Measurements from ENCODE around the gene KCTD21.

KCTD21 gene

DNA sequence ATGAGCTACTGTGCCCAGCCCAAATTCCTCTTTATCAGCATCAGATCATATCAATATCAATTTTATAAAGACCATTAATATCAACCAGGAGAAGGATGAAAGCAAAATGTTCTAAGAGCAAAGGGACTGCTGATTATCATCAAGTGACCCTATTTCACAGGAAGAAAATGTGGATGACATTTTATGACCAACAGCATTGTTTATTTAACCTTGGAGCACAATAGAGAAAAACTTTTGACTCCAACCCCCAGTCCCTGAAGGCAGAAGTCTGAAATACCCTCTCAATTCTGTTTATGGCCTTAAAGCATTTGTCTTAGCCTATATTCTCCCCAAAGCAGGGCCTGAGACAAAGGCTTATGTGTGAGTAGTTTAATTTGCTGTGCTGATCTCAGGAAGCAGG, 37.7 kb downstream of the KCTD21 start:
- Histone ChIP-seq H3K9me3 (ENCODE audit: insufficient read depth, low read depth, low read length) (no peaks in the 10 kb centered on the region), H3K36me3 (ENCODE audit: insufficient read depth, low read length) (no peaks in the 10 kb centered on the region), H3K27me3 (ENCODE audit: insufficient read depth, low read length, poor library complexity, severe bottlenecking) (no peaks in the 10 kb centered on the region), H3K9ac (ENCODE audit: low read depth, low read length, poor library complexity, severe bottlenecking) (no peak overlapping the region), H3K4me2 (ENCODE audit: low read depth, low read length, poor library complexity, severe bottlenecking) (no peak overlapping the region), H4K20me1 (ENCODE audit: insufficient read depth, low read length, poor library complexity, severe bottlenecking) (no peaks in the 10 kb centered on the region), H3K4me1 (ENCODE audit: insufficient read depth, low read length, poor library complexity, severe bottlenecking) (no peaks in the 10 kb centered on the region), H3K4me3 (ENCODE audit: low read length, poor library complexity, severe bottlenecking) (no peak overlapping the region), H3K9me2 (replicated peaks; ENCODE audit: low read depth, low read length) (no peaks in the 10 kb centered on the region), H2AFZ (ENCODE audit: low read length) (no peak overlapping the region), H3K79me2 (ENCODE audit: insufficient read depth, low read length) (no peaks in the 10 kb centered on the region), H3F3A (ENCODE audit: low read depth) (no peaks in the 10 kb centered on the region)
- TF ChIP-seq EZH2phosphoT487 (IDR thresholded peaks at IDR 0.05; ENCODE audit: borderline replicate concordance): no peak
- TF ChIP-seq, protein P1, sequence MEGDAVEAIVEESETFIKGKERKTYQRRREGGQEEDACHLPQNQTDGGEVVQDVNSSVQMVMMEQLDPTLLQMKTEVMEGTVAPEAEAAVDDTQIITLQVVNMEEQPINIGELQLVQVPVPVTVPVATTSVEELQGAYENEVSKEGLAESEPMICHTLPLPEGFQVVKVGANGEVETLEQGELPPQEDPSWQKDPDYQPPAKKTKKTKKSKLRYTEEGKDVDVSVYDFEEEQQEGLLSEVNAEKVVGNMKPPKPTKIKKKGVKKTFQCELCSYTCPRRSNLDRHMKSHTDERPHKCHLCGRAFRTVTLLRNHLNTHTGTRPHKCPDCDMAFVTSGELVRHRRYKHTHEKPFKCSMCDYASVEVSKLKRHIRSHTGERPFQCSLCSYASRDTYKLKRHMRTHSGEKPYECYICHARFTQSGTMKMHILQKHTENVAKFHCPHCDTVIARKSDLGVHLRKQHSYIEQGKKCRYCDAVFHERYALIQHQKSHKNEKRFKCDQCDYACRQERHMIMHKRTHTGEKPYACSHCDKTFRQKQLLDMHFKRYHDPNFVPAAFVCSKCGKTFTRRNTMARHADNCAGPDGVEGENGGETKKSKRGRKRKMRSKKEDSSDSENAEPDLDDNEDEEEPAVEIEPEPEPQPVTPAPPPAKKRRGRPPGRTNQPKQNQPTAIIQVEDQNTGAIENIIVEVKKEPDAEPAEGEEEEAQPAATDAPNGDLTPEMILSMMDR (conservative IDR thresholded peaks at IDR 0.05; ENCODE audit: low read length): no peak

DNA sequence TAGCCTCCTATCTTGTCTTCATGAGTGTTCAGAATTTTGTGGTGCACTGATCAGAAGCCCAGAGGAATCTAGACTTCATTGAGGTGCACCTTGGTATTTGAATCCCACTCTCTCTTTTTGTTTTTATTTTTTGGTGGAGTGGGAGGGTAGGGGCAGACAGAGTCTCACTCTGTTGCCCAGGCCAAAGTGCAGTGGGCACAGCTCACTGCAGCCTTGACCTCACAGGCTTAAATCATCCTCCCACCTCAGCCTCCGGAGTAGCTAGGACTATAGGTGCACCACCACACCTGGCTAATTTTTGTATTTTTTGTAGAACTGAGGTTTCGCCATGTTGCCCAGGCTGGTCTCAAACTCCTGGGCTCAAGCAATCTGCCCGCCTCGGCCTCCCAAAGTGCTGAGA, 38.1 kb downstream of the KCTD21 start:
- Histone ChIP-seq H3K4me2 (ENCODE audit: low read depth, low read length, poor library complexity, severe bottlenecking) (no peak overlapping the region), H3K9ac (ENCODE audit: low read depth, low read length, poor library complexity, severe bottlenecking) (no peak overlapping the region), H3K9me3 (ENCODE audit: insufficient read depth, low read depth, low read length) (no peaks in the 10 kb centered on the region), H3K36me3 (ENCODE audit: insufficient read depth, low read length) (no peaks in the 10 kb centered on the region), H2AFZ (ENCODE audit: low read length) (no peak overlapping the region), H3K9me2 (replicated peaks; ENCODE audit: low read depth, low read length) (no peaks in the 10 kb centered on the region), H3K79me2 (ENCODE audit: insufficient read depth, low read length) (no peaks in the 10 kb centered on the region), H3K27me3 (ENCODE audit: insufficient read depth, low read length, poor library complexity, severe bottlenecking) (no peaks in the 10 kb centered on the region), H4K20me1 (ENCODE audit: insufficient read depth, low read length, poor library complexity, severe bottlenecking) (no peaks in the 10 kb centered on the region), H3K4me3 (ENCODE audit: low read length, poor library complexity, severe bottlenecking) (no peak overlapping the region), H3F3A (ENCODE audit: low read depth) (no peaks in the 10 kb centered on the region), H3K4me1 (ENCODE audit: insufficient read depth, low read length, poor library complexity, severe bottlenecking) (no peaks in the 10 kb centered on the region)
- TF ChIP-seq EZH2phosphoT487 (IDR thresholded peaks at IDR 0.05; ENCODE audit: borderline replicate concordance): no peak
- TF ChIP-seq, protein P1 (conservative IDR thresholded peaks at IDR 0.05; ENCODE audit: low read length): no peak

DNA sequence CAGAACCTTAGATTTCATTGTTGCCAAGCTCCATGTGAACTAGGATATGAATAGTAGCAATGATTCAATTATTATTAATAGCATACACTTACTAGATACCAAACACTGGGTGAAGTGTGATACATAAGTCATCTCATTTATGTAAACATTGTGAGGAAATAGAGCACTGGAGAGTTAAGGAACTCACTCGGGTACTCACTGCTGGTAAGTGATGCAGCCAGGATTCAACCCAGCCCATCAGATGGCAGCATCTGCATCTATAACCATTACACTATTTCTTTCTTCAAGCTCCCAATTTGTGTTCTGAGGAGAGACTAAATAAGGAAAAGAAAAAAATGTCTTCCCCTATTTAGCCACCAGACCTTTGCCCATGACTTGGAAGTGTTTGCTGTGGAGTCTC, 38.8 kb downstream of the KCTD21 start:
- no peaks in the 10 kb centered on the region for H3K79me2 ChIP-seq (ENCODE audit: insufficient read depth, low read length)

More for the DNA sequence above, 38.8 kb downstream of the KCTD21 start:
- H2AFZ ChIP-seq (ENCODE audit: low read length): no peak overlapping the region
- TF ChIP-seq, protein P1 (conservative IDR thresholded peaks at IDR 0.05; ENCODE audit: low read length): peak; percentile 41
- TF ChIP-seq EZH2phosphoT487 (IDR thresholded peaks at IDR 0.05; ENCODE audit: borderline replicate concordance): no peak
- H4K20me1 ChIP-seq (ENCODE audit: insufficient read depth, low read length, poor library complexity, severe bottlenecking): no peaks in the 10 kb centered on the region
- no peaks in the 10 kb centered on the region for H3K9me2 ChIP-seq (replicated peaks; ENCODE audit: low read depth, low read length)
- no peaks in the 10 kb centered on the region for H3K27me3 ChIP-seq (ENCODE audit: insufficient read depth, low read length, poor library complexity, severe bottlenecking)
- H3F3A ChIP-seq (ENCODE audit: low read depth): no peaks in the 10 kb centered on the region
- H3K4me1 ChIP-seq (ENCODE audit: insufficient read depth, low read length, poor library complexity, severe bottlenecking): no peaks in the 10 kb centered on the region
- H3K36me3 ChIP-seq (ENCODE audit: insufficient read depth, low read length): no peaks in the 10 kb centered on the region
- no peaks in the 10 kb centered on the region for H3K9me3 ChIP-seq (ENCODE audit: insufficient read depth, low read depth, low read length)
- H3K9ac ChIP-seq (ENCODE audit: low read depth, low read length, poor library complexity, severe bottlenecking): no peak overlapping the region
- no peak overlapping the region for H3K4me2 ChIP-seq (ENCODE audit: low read depth, low read length, poor library complexity, severe bottlenecking)
- no peak overlapping the region for H3K4me3 ChIP-seq (ENCODE audit: low read length, poor library complexity, severe bottlenecking)

All from Loucy (cell line).